Naive thymus-derived CD8-positive, alpha-beta T cell (primary cell): Measurements from ENCODE around the gene CELSR3. TPM values are rescaled to one million over a fixed set of nuclear protein-coding genes. Genes with fewer than 3 reads are reported as not detected.

ENCODE experiments used
- ATAC-seq, 2 donors: fragments of 150-1000 bp; cut with Tn5 transposase in 1 of 2; sonication (Bioruptor Pico), chemical (Tn5 transposase) in 1 of 2; 1 replicate in 1 of 2; 2 replicates in 1 of 2; pipeline ENCODE4 v1.10.0; 2021; ENCODE audit warnings: mild to moderate bottlenecking in 2 of 2, moderate library complexity in 2 of 2
- POLR2A ChIA-PET: fragments of 350-600 bp; sonication (Branson Sonifier 250); formaldehyde crosslinking; loops from one replicate; lab custom pipeline; 2021; ENCODE audit warnings: antibody characterized with exemption; lab: Charles Lee
- DNase-seq, 10 donors: peaks; one replicate each; pipeline versions ENCODE4 v3.0.0 to v3.0.0-alpha.2; 2020 to 2022
- H3K27ac Mint-ChIP-seq, 10 donors: one replicate each; pipeline ENCODE4 v1.8.0; 2020 to 2022; ENCODE audit warnings: mild to moderate bottlenecking in 10 of 10, mixed read lengths in 10 of 10, moderate library complexity in 4 of 10, inconsistent platforms in 1 of 10
- H3K27me3 Mint-ChIP-seq, 5 donors: one replicate each; pipeline ENCODE4 v1.8.0; 2021 to 2022; ENCODE audit warnings: mixed read lengths in 5 of 5
- H3K36me3 Mint-ChIP-seq, 3 donors: one replicate each; pipeline ENCODE4 v1.8.0; 2020 to 2022; ENCODE audit warnings: mixed read lengths in 3 of 3, mild to moderate bottlenecking in 2 of 3, inconsistent platforms in 1 of 3
- H3K4me1 Mint-ChIP-seq, 4 donors: one replicate each; pipeline ENCODE4 v1.8.0; 2021 to 2022; ENCODE audit warnings: mixed read lengths in 4 of 4
- H3K4me3 Mint-ChIP-seq, 10 donors: one replicate each; pipeline ENCODE4 v1.8.0; 2020 to 2022; ENCODE audit warnings: mild to moderate bottlenecking in 10 of 10, mixed read lengths in 10 of 10, moderate library complexity in 6 of 10, inconsistent platforms in 1 of 10
- H3K9me3 Mint-ChIP-seq, 9 donors: one replicate each; pipeline ENCODE4 v1.8.0; 2020 to 2022; ENCODE audit warnings: mixed read lengths in 9 of 9, mild to moderate bottlenecking in 3 of 9, inconsistent platforms in 1 of 9, moderate library complexity in 1 of 9
- polyA plus RNA-seq, 3 donors: library from polyadenylated mRNA; unstranded; fragments of 300-500 nt; fragmentation: Illumina TruSeq; gene quantifications; one replicate each; pipeline ENCODE4 v1.2.3, GENCODE V29; 2021
- total RNA-seq, 8 experiments: library from RNA in 2 of 8; stranded (reverse) in 2 of 8; gene quantifications; one replicate each; pipeline ENCODE4 v1.2.3 and lab custom pipeline; 2021 to 2026

Gene CELSR3, protein sequence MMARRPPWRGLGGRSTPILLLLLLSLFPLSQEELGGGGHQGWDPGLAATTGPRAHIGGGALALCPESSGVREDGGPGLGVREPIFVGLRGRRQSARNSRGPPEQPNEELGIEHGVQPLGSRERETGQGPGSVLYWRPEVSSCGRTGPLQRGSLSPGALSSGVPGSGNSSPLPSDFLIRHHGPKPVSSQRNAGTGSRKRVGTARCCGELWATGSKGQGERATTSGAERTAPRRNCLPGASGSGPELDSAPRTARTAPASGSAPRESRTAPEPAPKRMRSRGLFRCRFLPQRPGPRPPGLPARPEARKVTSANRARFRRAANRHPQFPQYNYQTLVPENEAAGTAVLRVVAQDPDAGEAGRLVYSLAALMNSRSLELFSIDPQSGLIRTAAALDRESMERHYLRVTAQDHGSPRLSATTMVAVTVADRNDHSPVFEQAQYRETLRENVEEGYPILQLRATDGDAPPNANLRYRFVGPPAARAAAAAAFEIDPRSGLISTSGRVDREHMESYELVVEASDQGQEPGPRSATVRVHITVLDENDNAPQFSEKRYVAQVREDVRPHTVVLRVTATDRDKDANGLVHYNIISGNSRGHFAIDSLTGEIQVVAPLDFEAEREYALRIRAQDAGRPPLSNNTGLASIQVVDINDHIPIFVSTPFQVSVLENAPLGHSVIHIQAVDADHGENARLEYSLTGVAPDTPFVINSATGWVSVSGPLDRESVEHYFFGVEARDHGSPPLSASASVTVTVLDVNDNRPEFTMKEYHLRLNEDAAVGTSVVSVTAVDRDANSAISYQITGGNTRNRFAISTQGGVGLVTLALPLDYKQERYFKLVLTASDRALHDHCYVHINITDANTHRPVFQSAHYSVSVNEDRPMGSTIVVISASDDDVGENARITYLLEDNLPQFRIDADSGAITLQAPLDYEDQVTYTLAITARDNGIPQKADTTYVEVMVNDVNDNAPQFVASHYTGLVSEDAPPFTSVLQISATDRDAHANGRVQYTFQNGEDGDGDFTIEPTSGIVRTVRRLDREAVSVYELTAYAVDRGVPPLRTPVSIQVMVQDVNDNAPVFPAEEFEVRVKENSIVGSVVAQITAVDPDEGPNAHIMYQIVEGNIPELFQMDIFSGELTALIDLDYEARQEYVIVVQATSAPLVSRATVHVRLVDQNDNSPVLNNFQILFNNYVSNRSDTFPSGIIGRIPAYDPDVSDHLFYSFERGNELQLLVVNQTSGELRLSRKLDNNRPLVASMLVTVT (N-terminal part only)
- 1 to 10 TPM; 7.1 to 7.9 TPM for total RNA-seq
- under 1 TPM; 0.21 to 0.60 (median 0.42) TPM for polyA plus RNA-seq
- total RNA-seq (lab: John Stamatoyannopoulos, UW), result 12.3 to 75.0 (median 23.0) reads per million in 6 experiments

DNA sequence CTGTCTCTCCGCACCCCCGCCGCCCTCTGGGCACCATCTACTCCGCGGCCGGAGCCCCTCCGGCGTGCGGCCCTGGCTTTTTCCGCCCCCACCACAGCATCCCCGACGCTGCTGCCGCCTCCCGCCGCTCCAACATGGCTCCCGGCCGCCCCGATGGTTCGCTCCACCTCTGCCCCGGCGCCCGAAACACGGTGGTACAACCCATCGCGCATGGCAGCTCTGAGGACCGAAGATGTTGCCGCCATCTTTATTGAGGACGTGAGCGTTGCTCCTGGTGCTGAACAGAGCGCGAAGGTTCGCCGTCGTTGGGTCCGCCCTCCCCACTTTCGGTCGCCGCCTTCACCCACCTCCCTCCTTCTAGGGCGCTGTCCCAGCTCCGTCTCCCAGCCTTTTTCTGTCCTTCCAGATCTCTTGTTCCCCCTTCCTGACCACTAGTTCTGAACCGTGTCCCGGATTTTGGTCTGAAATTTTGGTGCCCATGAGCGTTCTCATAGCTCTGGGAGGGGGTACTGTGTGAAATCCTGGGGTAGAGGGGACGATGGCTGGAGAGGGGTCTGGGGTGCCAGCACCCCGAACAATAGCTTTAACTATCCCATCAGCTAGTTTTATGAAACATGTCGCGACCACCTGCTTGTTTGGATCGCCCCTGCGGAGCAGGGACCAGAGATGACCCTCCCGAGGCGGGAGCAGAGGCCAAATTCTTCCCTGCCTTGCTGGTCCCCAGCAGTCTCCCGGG lies at the start of gene CELSR3:
CELSR3 (minus strand) TSS at position 134 of the 736 bp plus-strand sequence. CDS start 252 bp downstream, outside the sequence.
- ATAC-seq, result no peak
- POLR2A ChIA-PET, result interaction anchor here (2.1 kb wide), 1 partner anchor 256 kb away, joined by 4 read pairs; the partner anchor contains the start of gene ARIH2
- H3K9me3 Mint-ChIP-seq, result peaks cover 0 to 2% (median 0%) of the 10 kb centered on the region in 9 donors
- peaks cover 0 to 2% (median 0%) of the 10 kb centered on the region in 3 donors for H3K36me3 Mint-ChIP-seq
- H3K4me3 Mint-ChIP-seq, result peak within 1 kb of the TSS; percentile 56 to 80 (median 66)
- peaks cover 2 to 28% (median 11%) of the 10 kb centered on the region in 5 donors for H3K27me3 Mint-ChIP-seq
- peak within 1 kb of the TSS in 3 of 10 donors; percentile 6 to 94 (median 14) for H3K27ac Mint-ChIP-seq
- peak in 2 of 10 donors; percentile 17 to 19 for DNase-seq
- peaks cover 7 to 22% (median 21%) of the 10 kb centered on the region in 4 donors for H3K4me1 Mint-ChIP-seq

- Mint-ChIP-seq H3K9me3 (no peaks in the 10 kb centered on the region), H3K4me1 (peaks cover 28 to 81% (median 74%) of the 10 kb centered on the region in 4 donors), H3K27ac (peak overlapping the region in 7 of 10 donors; percentile 36 to 82 (median 75)), H3K27me3 (no peaks in the 10 kb centered on the region), H3K36me3 (peaks cover 4 to 66% (median 15%) of the 10 kb centered on the region in 3 donors), H3K4me3 (peak overlapping the region in 9 of 10 donors; percentile 7 to 79 (median 52))
- POLR2A ChIA-PET, result no interaction called here
- ATAC-seq (no peak), DNase-seq (no peak)
These were observed 49.0 kb upstream of the CELSR3 start for GRCh38 chr3:48711727-48712126.

- Mint-ChIP-seq H3K4me1 (peaks cover 22 to 78% (median 60%) of the 10 kb centered on the region in 4 donors), H3K27me3 (no peaks in the 10 kb centered on the region), H3K9me3 (no peaks in the 10 kb centered on the region), H3K36me3 (peaks cover 0 to 74% (median 9%) of the 10 kb centered on the region in 3 donors), H3K27ac (peak overlapping the region; percentile 32 to 87 (median 72)), H3K4me3 (peak overlapping the region in 9 of 10 donors; percentile 4 to 66 (median 36))
- POLR2A ChIA-PET, result no interaction called here
- no peak for ATAC-seq
- no peak for DNase-seq
These were observed 46.4 kb upstream of the CELSR3 start for GRCh38 chr3:48709051-48709461.

DNA sequence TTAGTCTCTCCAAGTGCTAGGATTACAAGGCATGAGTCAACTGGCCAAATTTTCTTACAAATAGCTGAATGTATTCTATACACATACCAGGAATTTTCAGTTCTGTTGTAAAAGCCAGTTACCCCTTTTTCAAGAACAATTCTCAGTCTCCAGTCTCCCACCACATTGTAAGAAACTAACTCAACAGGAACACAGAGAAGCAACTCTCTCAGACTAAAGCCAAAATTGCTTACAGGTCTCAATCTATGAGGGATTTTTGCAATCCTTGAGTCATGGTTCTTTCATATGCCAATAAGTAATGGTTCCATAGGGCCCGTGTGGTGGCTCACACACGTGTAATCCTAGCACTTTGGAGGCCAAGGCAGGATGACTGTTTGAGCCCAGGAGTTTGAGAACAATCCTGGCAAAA lies 45.8 kb upstream of the CELSR3 start:
- H3K4me3 Mint-ChIP-seq, result peak overlapping the region in 8 of 10 donors; percentile 2 to 66 (median 24)

GRCh38 chr3:48707157-48707556 lies 44.5 kb upstream of the CELSR3 start:
- Mint-ChIP-seq H3K4me3 (peak overlapping the region in 2 of 10 donors; percentile 4 to 39), H3K36me3 (peaks cover 0 to 75% (median 10%) of the 10 kb centered on the region in 3 donors), H3K9me3 (no peaks in the 10 kb centered on the region), H3K27me3 (no peaks in the 10 kb centered on the region), H3K27ac (peak overlapping the region in 7 of 10 donors; percentile 8 to 67 (median 35)), H3K4me1 (peaks cover 27 to 79% (median 61%) of the 10 kb centered on the region in 4 donors)
- POLR2A ChIA-PET, result interaction anchor here (0.6 kb wide), 1 partner anchor 195 kb away, joined by 3 read pairs; no protein-coding TSS in a partner anchor
- DNase-seq, result no peak
- ATAC-seq, result no peak

More for the DNA sequence above, 45.8 kb upstream of the CELSR3 start:
- Mint-ChIP-seq H3K4me1 (peaks cover 23 to 81% (median 61%) of the 10 kb centered on the region in 4 donors), H3K9me3 (no peaks in the 10 kb centered on the region), H3K27ac (peak overlapping the region in 6 of 10 donors; percentile 46 to 78 (median 72)), H3K27me3 (no peaks in the 10 kb centered on the region), H3K36me3 (peaks cover 0 to 76% (median 10%) of the 10 kb centered on the region in 3 donors)
- DNase-seq (no peak), ATAC-seq (no peak)
- POLR2A ChIA-PET, result no interaction called here

GRCh38 chr3:48702320-48702920 lies 39.7 kb upstream of the CELSR3 start:
- peaks cover 16 to 63% (median 43%) of the 10 kb centered on the region in 4 donors for H3K4me1 Mint-ChIP-seq
- POLR2A ChIA-PET, result interaction anchor here (0.7 kb wide), 1 partner anchor 18 kb away, joined by 4 read pairs; no protein-coding TSS in a partner anchor

GRCh38 chr3:48700731-48701405 lies 38.2 kb upstream of the CELSR3 start:
- ATAC-seq, result no peak
- DNase-seq, result no peak
- H3K27me3 Mint-ChIP-seq, result no peaks in the 10 kb centered on the region
- no peaks in the 10 kb centered on the region for H3K9me3 Mint-ChIP-seq
- no peak overlapping the region for H3K4me3 Mint-ChIP-seq
- H3K4me1 Mint-ChIP-seq, result peaks cover 16 to 62% (median 41%) of the 10 kb centered on the region in 4 donors
- POLR2A ChIA-PET, result no interaction called here
- H3K27ac Mint-ChIP-seq, result peak overlapping the region in 1 of 10 donors; percentile 9
- peaks cover 0 to 55% (median 4%) of the 10 kb centered on the region in 3 donors for H3K36me3 Mint-ChIP-seq

More at GRCh38 chr3:48702320-48702920, 39.7 kb upstream of the CELSR3 start:
- Mint-ChIP-seq H3K36me3 (peaks cover 0 to 66% (median 7%) of the 10 kb centered on the region in 3 donors), H3K27ac (peak overlapping the region in 8 of 10 donors; percentile 1 to 63 (median 34)), H3K4me3 (peak overlapping the region in 1 of 10 donors; percentile 50), H3K9me3 (no peaks in the 10 kb centered on the region), H3K27me3 (no peaks in the 10 kb centered on the region)
- ATAC-seq, result no peak
- DNase-seq, result no peak

GRCh38 chr3:48698891-48699290 lies 36.2 kb upstream of the CELSR3 start:
- H3K4me1 Mint-ChIP-seq, result peaks cover 19 to 61% (median 42%) of the 10 kb centered on the region in 4 donors
- no peak overlapping the region for H3K4me3 Mint-ChIP-seq
- no peaks in the 10 kb centered on the region for H3K9me3 Mint-ChIP-seq
- H3K27me3 Mint-ChIP-seq, result no peaks in the 10 kb centered on the region
- no peak for ATAC-seq
- POLR2A ChIA-PET, result interaction anchor here (0.6 kb wide), 1 partner anchor 173 kb away, joined by 4 read pairs; no protein-coding TSS in a partner anchor
- peak overlapping the region in 3 of 10 donors; percentile 18 to 77 (median 56) for H3K27ac Mint-ChIP-seq
- peaks cover 0 to 58% (median 5%) of the 10 kb centered on the region in 3 donors for H3K36me3 Mint-ChIP-seq
- no peak for DNase-seq

DNA sequence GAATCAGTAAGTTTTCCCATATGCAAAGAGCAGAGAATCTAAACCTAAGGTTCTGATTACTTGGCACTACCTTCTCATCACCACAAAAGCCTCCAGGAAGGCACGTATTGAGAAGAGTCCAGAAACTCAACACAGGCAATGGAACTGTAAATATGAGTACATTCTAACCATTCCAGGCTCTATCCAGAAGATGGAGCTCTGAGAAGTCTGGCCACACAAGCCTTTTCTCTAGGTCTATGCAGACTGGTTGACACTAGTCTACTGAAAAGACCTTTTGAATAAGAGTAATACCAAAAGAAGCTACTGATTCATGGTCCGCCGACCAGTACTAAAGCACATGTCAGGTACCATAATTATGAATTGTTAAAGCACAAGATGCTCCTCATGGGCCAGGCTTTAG lies 35.3 kb upstream of the CELSR3 start:
- DNase-seq (no peak), ATAC-seq (no peak)
- H3K27me3 Mint-ChIP-seq, result no peaks in the 10 kb centered on the region
- H3K27ac Mint-ChIP-seq, result peak overlapping the region in 3 of 10 donors; percentile 8 to 40 (median 15)
- H3K4me3 Mint-ChIP-seq, result no peak overlapping the region
- H3K36me3 Mint-ChIP-seq, result peaks cover 0 to 62% (median 5%) of the 10 kb centered on the region in 3 donors
- peaks cover 19 to 57% (median 38%) of the 10 kb centered on the region in 4 donors for H3K4me1 Mint-ChIP-seq
- POLR2A ChIA-PET, result interaction anchor here (0.5 to 1.1 kb wide), 2 partner anchors 17 to 198 kb away, joined by 4 to 6 read pairs; no protein-coding TSS in a partner anchor
- H3K9me3 Mint-ChIP-seq, result no peaks in the 10 kb centered on the region

DNA sequence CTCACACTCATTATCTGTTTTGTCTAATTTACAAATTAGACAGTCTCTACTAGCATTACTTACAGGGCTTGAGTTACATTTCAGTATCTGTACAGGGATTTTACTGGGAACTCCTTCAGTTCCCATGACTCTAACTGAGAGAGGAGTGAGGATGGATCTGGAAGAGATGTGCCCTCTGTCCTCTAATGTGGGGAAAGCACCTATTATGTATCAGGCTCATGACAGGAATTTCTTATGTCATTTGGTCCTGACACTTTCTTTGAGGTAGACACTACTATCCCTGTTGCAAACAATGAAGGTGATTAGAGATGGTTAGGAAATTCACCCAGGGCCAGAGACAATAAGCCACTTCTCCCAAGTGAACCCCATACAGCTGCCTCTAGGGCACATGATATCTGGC lies 33.9 kb upstream of the CELSR3 start:
- no peak for DNase-seq
- H3K4me3 Mint-ChIP-seq, result no peak overlapping the region
- H3K4me1 Mint-ChIP-seq, result peaks cover 12 to 49% (median 30%) of the 10 kb centered on the region in 4 donors
- POLR2A ChIA-PET, result no interaction called here
- H3K27me3 Mint-ChIP-seq, result no peaks in the 10 kb centered on the region
- ATAC-seq, result no peak
- H3K27ac Mint-ChIP-seq, result peak overlapping the region in 8 of 10 donors; percentile 9 to 88 (median 56)
- no peaks in the 10 kb centered on the region for H3K9me3 Mint-ChIP-seq
- H3K36me3 Mint-ChIP-seq, result peaks cover 0 to 66% (median 5%) of the 10 kb centered on the region in 3 donors
